HAP-1 (cell line): ENCODE data around the gene CACNA1I.

Experiments
- DNase-seq, 2 experiments: peaks; one replicate each; pipeline ENCODE4 v3.0.0-alpha.2; 2016 to 2020; ENCODE audit warnings: low spot score in 2 of 2
- H3K27me3 ChIP-seq: fragments of 250-450 bp; sonication (Bioruptor Pico); 2 replicates; pipeline ENCODE4 v1.5.1; 2020; ENCODE audit warnings: low read depth, mild to moderate bottlenecking, moderate library complexity
- H3K36me3 ChIP-seq: fragments of 250-450 bp; sonication (Bioruptor Pico); replicated peaks from 2 replicates; pipeline ENCODE4 v1.5.1; 2020; ENCODE audit warnings: mild to moderate bottlenecking
- H3K4me1 ChIP-seq: fragments of 250-450 bp; sonication (Bioruptor Pico); 2 replicates; pipeline ENCODE4 v1.5.1; 2020; ENCODE audit warnings: mild to moderate bottlenecking
- H3K4me3 ChIP-seq: fragments of 250-450 bp; sonication (Bioruptor Pico); 2 replicates; pipeline ENCODE4 v1.5.1; 2020; ENCODE audit warnings: mild to moderate bottlenecking, moderate library complexity
- H3K9me3 ChIP-seq: fragments of 250-450 bp; sonication (Bioruptor Pico); 2 replicates; pipeline ENCODE4 v1.5.1; 2020; ENCODE audit warnings: mild to moderate bottlenecking, moderate library complexity
- in situ Hi-C: fragments of 300-500 bp; cut with MboI; formaldehyde crosslinking; loops from 3 replicates; pipeline ENCODE4 v1.14.3; 2020; ENCODE audit warnings: low sequenced_read_pairs, inconsistent platforms, mixed read lengths

Gene CACNA1I

GRCh38 chr22:39699631-39700360 lies 129.2 kb downstream of the CACNA1I start:
- in situ Hi-C loops, result no loop called here
- Histone ChIP-seq H3K4me3 (no peak overlapping the region), H3K36me3 (no peaks in the 10 kb centered on the region), H3K4me1 (no peaks in the 10 kb centered on the region; the same call in 1 of the 2 replicates), H3K27me3 (no peaks in the 10 kb centered on the region), H3K9me3 (no peaks in the 10 kb centered on the region)
- DNase-seq, result no peak

DNA sequence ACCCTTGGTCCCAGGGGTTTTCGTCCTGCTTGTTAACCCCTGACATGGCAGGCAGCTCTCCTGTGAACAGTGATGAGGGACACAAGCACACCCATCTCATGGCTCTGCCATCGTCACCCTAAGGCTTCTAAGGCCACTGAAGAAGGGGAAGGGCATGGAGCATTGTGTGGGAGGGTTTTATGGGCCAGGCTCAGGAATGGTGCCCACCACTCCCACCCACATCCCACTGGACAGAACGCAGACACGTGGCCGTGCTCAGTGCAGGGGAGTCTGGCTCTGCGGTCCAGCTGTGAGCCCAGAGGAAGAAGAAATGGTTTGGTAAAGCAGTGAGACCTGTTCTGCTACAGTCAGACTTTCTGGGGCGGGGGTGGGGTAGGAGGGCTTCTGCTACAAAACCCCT lies 130.0 kb downstream of the CACNA1I start:
- Histone ChIP-seq H3K36me3 (no peaks in the 10 kb centered on the region), H3K4me3 (no peak overlapping the region), H3K4me1 (no peaks in the 10 kb centered on the region; the same call in 1 of the 2 replicates), H3K27me3 (no peaks in the 10 kb centered on the region), H3K9me3 (no peaks in the 10 kb centered on the region)
- DNase-seq, result no peak
- in situ Hi-C loops, result no loop called here

- no peaks in the 10 kb centered on the region for H3K36me3 ChIP-seq
- H3K4me3 ChIP-seq, result no peak overlapping the region
- no peaks in the 10 kb centered on the region for H3K9me3 ChIP-seq
- peaks cover 8% of the 10 kb centered on the region for H3K4me1 ChIP-seq
- no peaks in the 10 kb centered on the region for H3K27me3 ChIP-seq
- no peak for DNase-seq
- in situ Hi-C loops, result no loop called here
Measured at GRCh38 chr22:39703091-39703490, 132.5 kb downstream of the CACNA1I start.

- in situ Hi-C loops, result no loop called here
- Histone ChIP-seq H3K4me1 (peaks cover 12% of the 10 kb centered on the region), H3K27me3 (no peaks in the 10 kb centered on the region), H3K9me3 (no peaks in the 10 kb centered on the region), H3K36me3 (no peaks in the 10 kb centered on the region), H3K4me3 (no peak overlapping the region)
- DNase-seq, result peak in 1 of 2 experiments; percentile 41
Measured at GRCh38 chr22:39703928-39704639, 133.5 kb downstream of the CACNA1I start.

DNA sequence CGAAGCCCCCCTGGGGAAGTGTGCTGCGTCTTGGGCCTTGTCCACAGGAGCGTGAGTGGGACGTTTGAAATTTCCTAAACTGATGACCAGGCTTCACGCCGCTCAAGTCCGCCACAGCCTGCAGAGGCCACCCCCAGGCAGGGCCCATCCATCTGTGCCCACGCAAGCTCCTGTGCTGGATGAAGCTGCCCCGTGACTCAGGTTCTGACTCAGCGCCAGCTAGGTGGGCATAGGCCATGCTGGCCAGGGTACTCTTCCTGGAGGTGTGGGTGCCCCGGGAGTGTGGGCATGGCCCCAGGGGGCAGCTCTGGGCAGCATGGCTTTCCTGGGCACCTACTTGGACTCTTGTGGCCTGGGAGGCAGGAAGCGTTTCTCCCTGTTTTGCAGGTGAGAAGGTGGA lies 134.8 kb downstream of the CACNA1I start:
- Histone ChIP-seq H3K9me3 (no peaks in the 10 kb centered on the region), H3K4me1 (peaks cover 12% of the 10 kb centered on the region), H3K27me3 (no peaks in the 10 kb centered on the region), H3K4me3 (no peak overlapping the region), H3K36me3 (no peaks in the 10 kb centered on the region)
- in situ Hi-C loops, result no loop called here
- no peak for DNase-seq

DNA sequence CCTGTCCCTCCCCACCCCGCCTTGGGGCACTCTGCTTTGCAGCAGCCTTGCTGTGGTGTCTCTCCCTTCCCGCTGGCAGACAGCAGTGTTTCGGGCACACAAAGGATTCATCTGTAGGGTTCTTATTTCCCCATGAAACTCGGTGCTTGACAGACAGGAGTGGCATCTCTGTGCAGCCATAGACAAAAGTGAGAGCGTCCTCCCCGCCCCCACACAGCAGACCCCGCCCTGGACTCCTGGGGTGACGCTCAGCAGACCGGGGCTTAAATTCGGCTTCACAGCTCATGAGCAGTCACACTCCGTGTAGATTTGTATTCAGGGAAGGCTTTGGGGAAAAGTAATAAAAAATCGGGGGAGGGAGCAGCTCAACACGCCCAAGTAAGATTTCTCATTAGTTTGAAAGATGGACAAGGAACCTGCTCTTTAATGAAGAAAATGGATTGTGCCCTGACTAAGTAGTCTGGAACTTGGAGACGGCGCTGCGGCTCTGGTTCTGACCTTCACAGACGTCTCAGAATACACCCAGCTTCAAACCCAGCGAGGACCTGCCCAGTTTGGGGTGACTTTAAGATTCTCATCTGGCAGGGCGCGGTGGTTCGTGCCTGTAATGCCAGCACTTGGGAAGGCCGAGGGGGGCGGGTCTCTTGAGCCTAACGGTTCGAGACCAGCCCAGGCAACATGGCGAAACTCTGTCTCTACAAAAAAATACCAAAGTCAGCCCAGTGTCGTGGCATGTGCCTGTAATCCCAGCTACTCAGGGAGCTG lies 136.0 kb downstream of the CACNA1I start:
- H3K9me3 ChIP-seq, result no peaks in the 10 kb centered on the region
- peak in 1 of 2 experiments; percentile 27 for DNase-seq
- in situ Hi-C loops, result no loop called here
- H3K36me3 ChIP-seq, result no peaks in the 10 kb centered on the region
- H3K4me3 ChIP-seq, result no peak overlapping the region
- H3K27me3 ChIP-seq, result no peaks in the 10 kb centered on the region
- peaks cover 12% of the 10 kb centered on the region for H3K4me1 ChIP-seq

- peaks cover 12% of the 10 kb centered on the region for H3K4me1 ChIP-seq
- no peaks in the 10 kb centered on the region for H3K27me3 ChIP-seq
- DNase-seq, result no peak
- no peaks in the 10 kb centered on the region for H3K9me3 ChIP-seq
- H3K4me3 ChIP-seq, result no peak overlapping the region
- no peaks in the 10 kb centered on the region for H3K36me3 ChIP-seq
- in situ Hi-C loops, result no loop called here
Measured at GRCh38 chr22:39707351-39707750, 136.8 kb downstream of the CACNA1I start.

GRCh38 chr22:39707816-39708215 lies 137.3 kb downstream of the CACNA1I start:
- DNase-seq, result peak; percentile 64 to 69
- Histone ChIP-seq H3K9me3 (no peaks in the 10 kb centered on the region), H3K27me3 (no peaks in the 10 kb centered on the region), H3K4me1 (peaks cover 12% of the 10 kb centered on the region), H3K36me3 (no peaks in the 10 kb centered on the region), H3K4me3 (no peak overlapping the region)
- in situ Hi-C loops, result no loop called here

DNA sequence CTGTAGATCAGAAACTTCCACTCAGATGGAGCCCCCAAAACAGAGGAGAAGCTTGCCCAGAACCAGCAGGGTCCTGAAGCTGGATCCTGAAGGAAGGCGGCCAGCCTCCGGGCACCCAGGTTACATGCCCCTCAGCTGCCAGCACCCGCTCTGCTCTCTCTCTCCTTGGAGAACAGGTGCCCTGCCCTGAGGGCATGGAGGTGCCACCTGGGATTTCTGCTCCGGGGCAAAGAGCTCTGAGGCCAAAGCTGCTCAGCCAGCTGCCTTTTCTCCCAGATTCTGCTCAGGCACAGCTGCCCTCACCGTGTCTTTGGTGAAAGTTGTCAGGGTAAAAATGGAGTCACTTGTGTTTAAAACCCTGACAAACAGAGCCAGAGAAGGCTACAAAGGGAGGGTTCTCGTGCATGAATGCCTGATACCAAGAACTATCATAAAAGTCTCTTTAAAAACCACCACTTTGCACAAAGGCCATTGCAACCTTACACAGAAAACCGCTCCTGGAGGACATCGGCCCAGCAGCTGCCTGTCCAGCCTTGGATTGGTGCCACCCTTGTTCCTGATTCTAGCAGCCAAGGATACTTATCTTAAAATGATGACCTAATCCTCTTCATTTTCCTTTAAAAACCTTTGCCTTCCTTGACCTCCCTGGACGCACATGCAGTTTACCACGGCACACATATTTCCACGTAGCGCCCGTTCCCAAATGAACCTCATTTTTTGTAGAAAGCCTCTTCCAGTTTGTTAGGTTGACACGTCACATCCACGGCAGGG lies 140.0 kb downstream of the CACNA1I start:
- no peak for DNase-seq
- Histone ChIP-seq H3K36me3 (no peaks in the 10 kb centered on the region), H3K9me3 (no peaks in the 10 kb centered on the region), H3K4me1 (peaks cover 12% of the 10 kb centered on the region), H3K27me3 (no peaks in the 10 kb centered on the region), H3K4me3 (no peak overlapping the region)
- in situ Hi-C loops, result no loop called here

DNA sequence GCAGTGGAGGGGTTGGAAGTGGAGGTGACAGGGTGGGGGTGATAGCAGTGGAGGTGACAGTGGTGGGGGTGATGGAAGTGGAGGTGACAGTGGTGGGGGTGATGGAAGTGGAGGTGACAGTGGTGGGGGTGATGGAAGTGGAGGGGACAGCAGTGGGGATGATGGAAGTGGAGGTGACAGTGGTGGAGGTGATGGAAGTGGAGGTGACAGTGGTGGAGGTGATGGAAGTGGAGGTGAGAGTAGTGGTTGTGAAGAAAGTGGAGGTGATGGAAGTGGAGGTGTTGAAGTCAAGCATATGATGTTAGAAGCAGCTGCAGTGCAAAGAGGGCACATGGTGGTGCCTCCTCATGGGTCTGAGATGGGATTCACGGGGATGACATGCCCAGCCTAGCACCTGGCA lies 141.5 kb downstream of the CACNA1I start:
- in situ Hi-C loops, result no loop called here
- H3K27me3 ChIP-seq, result no peaks in the 10 kb centered on the region
- no peak for DNase-seq

GRCh38 chr22:39712751-39713525 lies 142.4 kb downstream of the CACNA1I start:
- DNase-seq, result no peak
- Histone ChIP-seq H3K36me3 (no peaks in the 10 kb centered on the region), H3K27me3 (no peaks in the 10 kb centered on the region), H3K4me1 (peaks cover 4% of the 10 kb centered on the region; the same call in 1 of the 2 replicates), H3K9me3 (no peaks in the 10 kb centered on the region), H3K4me3 (no peak overlapping the region)
- in situ Hi-C loops, result no loop called here

More for the DNA sequence above, 141.5 kb downstream of the CACNA1I start:
- H3K4me3 ChIP-seq, result no peak overlapping the region
- no peaks in the 10 kb centered on the region for H3K9me3 ChIP-seq
- peaks cover 12% of the 10 kb centered on the region for H3K4me1 ChIP-seq
- H3K36me3 ChIP-seq, result no peaks in the 10 kb centered on the region

DNA sequence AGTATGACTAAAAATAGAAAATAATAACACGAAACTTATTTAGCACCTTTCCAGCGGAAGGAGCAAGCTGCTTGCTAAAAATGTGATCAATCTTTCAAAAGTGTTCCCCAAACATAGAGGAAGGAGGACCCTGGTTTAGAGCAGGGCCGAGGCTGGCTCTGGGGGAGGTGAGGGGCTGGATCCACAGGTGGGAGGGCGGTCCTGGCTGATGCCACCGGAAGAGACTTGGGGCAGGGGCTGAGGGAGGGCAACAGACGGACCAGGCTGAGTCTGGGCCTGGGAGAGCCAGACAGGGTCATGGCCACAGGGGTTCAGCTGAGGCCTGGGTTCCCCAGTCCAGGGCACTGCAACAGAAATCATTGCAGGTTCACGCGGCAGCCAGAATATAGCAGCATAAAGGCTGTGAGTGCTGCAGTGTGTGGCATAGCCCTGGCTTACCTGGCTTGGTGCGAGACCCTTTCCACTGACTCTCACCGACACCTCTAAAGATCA lies 143.3 kb downstream of the CACNA1I start:
- no peak overlapping the region for H3K4me3 ChIP-seq
- H3K36me3 ChIP-seq, result no peaks in the 10 kb centered on the region
- H3K9me3 ChIP-seq, result no peaks in the 10 kb centered on the region
- DNase-seq, result no peak
- no peaks in the 10 kb centered on the region for H3K27me3 ChIP-seq
- in situ Hi-C loops, result no loop called here
- no peaks in the 10 kb centered on the region for H3K4me1 ChIP-seq

GRCh38 chr22:39714321-39714720 lies 143.8 kb downstream of the CACNA1I start:
- H3K4me3 ChIP-seq, result no peak overlapping the region
- in situ Hi-C loops, result no loop called here
- no peaks in the 10 kb centered on the region for H3K9me3 ChIP-seq
- DNase-seq, result no peak
- no peaks in the 10 kb centered on the region for H3K36me3 ChIP-seq
- H3K27me3 ChIP-seq, result no peaks in the 10 kb centered on the region
- no peaks in the 10 kb centered on the region for H3K4me1 ChIP-seq
